Transverse colon (tissue), 4 donors: ENCODE results near the gene OR2M4. TPM values are rescaled to one million over a fixed set of nuclear protein-coding genes. Genes with fewer than 3 reads are reported as not detected.
A peak's percentile ranks its signal among the peaks of the same experiment; 100 is the strongest.
"Not testable (repeated sequence)": the region's sequence is repeated elsewhere in the genome, so short reads cannot be mapped to it uniquely, and the experiment has no call there.

ENCODE experiments used
- DNase-seq: peaks from one replicate; pipeline ENCODE4 v3.0.0-alpha.2; 2019
- H3K27ac ChIP-seq, 4 donors: fragments of 200-600 bp; sonication (generic); 2 replicates each; pipeline ENCODE4 v1.5.1; 2016 to 2018; ENCODE audit warnings: inconsistent platforms in 4 of 4
- H3K27me3 ChIP-seq: fragments of 200-600 bp; sonication (generic); 2 replicates; pipeline ENCODE4 v1.5.1; 2017; ENCODE audit warnings: inconsistent platforms
- H3K36me3 ChIP-seq, 4 donors: fragments of 200-600 bp; sonication (generic); 2 replicates each; pipeline ENCODE4 v1.5.1; 2017 to 2019; ENCODE audit warnings: inconsistent platforms in 4 of 4
- H3K4me1 ChIP-seq, 4 donors: fragments of 200-600 bp; sonication (generic); 2 replicates each; pipeline ENCODE4 v1.5.1; 2017 to 2020; ENCODE audit warnings: inconsistent platforms in 4 of 4
- H3K4me3 ChIP-seq, 4 donors: fragments of 200-600 bp; sonication (generic); 1 replicate in 1 of 4; 2 replicates in 3 of 4; pipeline versions ENCODE4 v1.5.1 to v1.6.1; 2017 to 2019; ENCODE audit warnings: inconsistent platforms in 4 of 4
- H3K9me3 ChIP-seq, 2 donors: fragments of 200-600 bp; sonication (generic); 2 replicates each; pipeline ENCODE4 v1.5.1; 2017 to 2019; ENCODE audit warnings: inconsistent platforms in 2 of 2
- CTCF ChIP-seq, 5 experiments: fragments of 200-600 bp in 3 of 5; fragments of 450-650 bp in 2 of 5; sonication (generic) in 3 of 5; IDR thresholded peaks; 1 replicate in 2 of 5; 2 replicates in 3 of 5; pipeline ENCODE4 v1.5.1; 2016 to 2017; ENCODE audit warnings: antibody characterized with exemption in 5 of 5, inconsistent platforms in 3 of 5, mild to moderate bottlenecking in 2 of 5, moderate library complexity in 1 of 5
- EP300 ChIP-seq: sonication (generic); formaldehyde crosslinking; IDR thresholded peaks from one replicate; pipeline ENCODE4 v1.6.1; 2017; ENCODE audit warnings: antibody characterized with exemption, low read depth
- POLR2A ChIP-seq: fragments of 450-650 bp; IDR thresholded peaks from one replicate; pipeline ENCODE4 v1.6.1; 2016; ENCODE audit warnings: antibody characterized with exemption, mild to moderate bottlenecking, moderate library complexity
- POLR2AphosphoS5 ChIP-seq, 3 donors: sonication (generic); formaldehyde crosslinking; IDR thresholded peaks; one replicate each; pipeline ENCODE4 v1.6.1; 2016; ENCODE audit warnings: antibody characterized with exemption in 3 of 3
- WGBS, 2 donors: methylation state at CpG; one replicate each; pipeline ENCODE4 v1.1.5; 2018; ENCODE audit warnings: low coverage in 1 of 2; 5-methylcytosine and 5-hydroxymethylcytosine counted together
- in situ Hi-C, 4 donors: fragments of 200-750 bp; cut with MboI; loops; one replicate each; pipeline versions ENCODE4 v1.15.0 to v1.15.1; 2017; ENCODE audit warnings: low sequenced_read_pairs in 3 of 4, low pct_ligation_motif_present in 1 of 4, low pct_unique_long_range_greater_than_20kb in 1 of 4
- intact Hi-C: fragments of 100-400 bp; cut with DNase I; formaldehyde crosslinking; loops from one replicate; pipeline ENCODE4 v1.15.1; 2023; ENCODE audit warnings: low total_unique reads
- total RNA-seq, 4 donors: library from RNA; depleted of rRNA; stranded (reverse); fragments of >200 nt; gene quantifications; one replicate each; pipeline ENCODE4 v1.1.0, GENCODE V29; 2016

The OR2M4 gene
- total RNA-seq, 4 donors from 2014 or later, result not detected

- Histone ChIP-seq H3K4me3 (no peak overlapping the region), H3K27me3 (no peaks in the 10 kb centered on the region), H3K36me3 (no peaks in the 10 kb centered on the region), H3K27ac (no peak overlapping the region), H3K4me1 (no peaks in the 10 kb centered on the region), H3K9me3 (no peaks in the 10 kb centered on the region)
- 56 to 100% methylated on average over 1 to 6 of the region's 6 CpGs for WGBS, 2 donors
- DNase-seq, result no peak
- intact Hi-C loops, result no loop called here
- TF ChIP-seq EP300, result no peak
- TF ChIP-seq CTCF (IDR thresholded peaks at IDR 0.05), result no peak
- TF ChIP-seq POLR2AphosphoS5 (IDR thresholded peaks at IDR 0.05), result no peak
- no peak for TF ChIP-seq POLR2A
- in situ Hi-C loops, result no loop called here
These were observed 1.8 kb upstream of the OR2M4 start for GRCh38 chr1:248229360-248229908.

GRCh38 chr1:248239478-248239877, 8.3 kb downstream of the OR2M4 start:
- no peak for DNase-seq
- in situ Hi-C loops (no loop called here), intact Hi-C loops (no loop called here)
- H3K4me3 ChIP-seq, result no peak overlapping the region
- TF ChIP-seq POLR2AphosphoS5 (IDR thresholded peaks at IDR 0.05) (no peak), POLR2A (no peak), CTCF (IDR thresholded peaks at IDR 0.05) (no peak), EP300 (no peak)
- no peaks in the 10 kb centered on the region for H3K36me3 ChIP-seq
- WGBS, 2 donors, result 89 to 97% methylated on average over 8 to 9 of the region's 9 CpGs
- no peaks in the 10 kb centered on the region for H3K9me3 ChIP-seq
- H3K27me3 ChIP-seq, result no peaks in the 10 kb centered on the region
- H3K27ac ChIP-seq, result no peak overlapping the region
- H3K4me1 ChIP-seq, result no peaks in the 10 kb centered on the region

GRCh38 chr1:248243204-248243603, 12.0 kb downstream of the OR2M4 start:
- in situ Hi-C loops (no loop called here), intact Hi-C loops (no loop called here)

GRCh38 chr1:248259309-248259708, 28.1 kb downstream of the OR2M4 start:
- in situ Hi-C loops, result not testable (repeated sequence)

More at GRCh38 chr1:248243204-248243603, 12.0 kb downstream of the OR2M4 start:
- no peak overlapping the region for H3K27ac ChIP-seq
- H3K27me3 ChIP-seq, result no peaks in the 10 kb centered on the region
- WGBS, 2 donors, result 16 to 20% methylated on average over 13 to 14 of the region's 14 CpGs
- H3K36me3 ChIP-seq, result no peaks in the 10 kb centered on the region
- H3K4me1 ChIP-seq, result no peaks in the 10 kb centered on the region
- TF ChIP-seq CTCF (IDR thresholded peaks at IDR 0.05), result peak; percentile 10 to 43 (median 32)
- TF ChIP-seq POLR2AphosphoS5 (IDR thresholded peaks at IDR 0.05), result no peak
- no peak overlapping the region for H3K4me3 ChIP-seq
- no peaks in the 10 kb centered on the region for H3K9me3 ChIP-seq
- no peak for DNase-seq

GRCh38 chr1:248268178-248268577, 37.0 kb downstream of the OR2M4 start:
- Histone ChIP-seq H3K27me3 (no peaks in the 10 kb centered on the region), H3K4me3 (no peak overlapping the region), H3K4me1 (no peaks in the 10 kb centered on the region), H3K27ac (no peak overlapping the region), H3K36me3 (no peaks in the 10 kb centered on the region), H3K9me3 (no peaks in the 10 kb centered on the region)
- TF ChIP-seq CTCF (IDR thresholded peaks at IDR 0.05), result no peak
- in situ Hi-C loops (no loop called here), intact Hi-C loops (no loop called here)
- 32 to 62% methylated on average over 3 to 4 of the region's 4 CpGs for WGBS, 2 donors
- no peak for DNase-seq

More at GRCh38 chr1:248259309-248259708, 28.1 kb downstream of the OR2M4 start:
- H3K4me1 ChIP-seq, DNase-seq, H3K36me3 ChIP-seq, H3K27me3 ChIP-seq, intact Hi-C loops, H3K9me3 ChIP-seq, H3K4me3 ChIP-seq, H3K27ac ChIP-seq: not testable (repeated sequence)
- 76 to 100% methylated on average over 1 of the region's 1 CpG for WGBS, 2 donors

- 90% methylated on average over 5 of the region's 16 CpGs; no CpG with 5 or more reads in 1 of the 2 donors for WGBS, 2 donors
- H3K9me3 ChIP-seq, H3K4me3 ChIP-seq, H3K36me3 ChIP-seq, DNase-seq, intact Hi-C loops, in situ Hi-C loops, H3K27me3 ChIP-seq, H3K4me1 ChIP-seq, H3K27ac ChIP-seq: not testable (repeated sequence)
These were observed 42.0 kb downstream of the OR2M4 start for GRCh38 chr1:248273225-248273624.
